ENCODE data around the gene SLC25A39.
"Not testable (repeated sequence)": the region's sequence is repeated elsewhere in the genome, so short reads cannot be mapped to it uniquely, and the experiment has no call there.

SLC25A39 gene, protein sequence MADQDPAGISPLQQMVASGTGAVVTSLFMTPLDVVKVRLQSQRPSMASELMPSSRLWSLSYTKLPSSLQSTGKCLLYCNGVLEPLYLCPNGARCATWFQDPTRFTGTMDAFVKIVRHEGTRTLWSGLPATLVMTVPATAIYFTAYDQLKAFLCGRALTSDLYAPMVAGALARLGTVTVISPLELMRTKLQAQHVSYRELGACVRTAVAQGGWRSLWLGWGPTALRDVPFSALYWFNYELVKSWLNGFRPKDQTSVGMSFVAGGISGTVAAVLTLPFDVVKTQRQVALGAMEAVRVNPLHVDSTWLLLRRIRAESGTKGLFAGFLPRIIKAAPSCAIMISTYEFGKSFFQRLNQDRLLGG

DNA sequence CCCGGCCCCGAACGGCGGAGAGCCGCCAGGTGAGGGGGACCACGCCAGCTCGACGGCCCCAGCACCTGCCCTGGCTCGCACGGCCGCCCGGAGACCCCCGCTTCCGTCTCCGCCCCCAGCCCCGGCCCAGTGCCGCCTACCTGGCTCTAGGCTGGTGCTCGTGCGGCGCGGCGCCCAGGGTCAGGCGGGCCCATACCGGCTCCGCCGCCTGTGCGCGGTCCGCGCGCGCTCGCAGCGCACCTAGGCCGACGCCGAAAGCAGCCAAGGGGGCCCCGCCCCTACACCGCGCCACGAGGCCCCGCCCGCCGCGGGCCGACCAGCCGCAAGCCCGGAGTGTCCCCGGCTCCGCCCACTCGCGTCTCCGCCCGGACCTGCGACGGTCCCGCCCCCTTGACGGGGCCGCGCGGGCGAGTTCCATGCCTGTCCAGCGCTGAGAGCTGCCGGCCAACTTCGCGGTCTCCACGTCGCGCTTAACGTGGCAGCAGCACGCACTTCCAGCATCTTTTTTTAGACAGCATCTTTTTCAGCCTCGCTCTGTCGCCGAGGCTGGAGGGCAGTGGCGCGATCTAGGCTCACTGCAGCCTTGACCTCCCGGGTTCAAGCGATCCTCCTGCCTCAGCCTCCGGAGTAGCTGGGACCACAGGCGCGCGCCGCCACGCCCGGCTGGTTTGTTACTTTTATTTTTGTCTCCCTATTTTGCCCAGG is at the start of gene SLC25A39:
SLC25A39 (minus strand) TSS at position 253 of the 705 bp plus-strand sequence. CDS start 1,261 bp downstream, outside the sequence.
- DNase-seq: peak; percentile 93 to 97

DNA sequence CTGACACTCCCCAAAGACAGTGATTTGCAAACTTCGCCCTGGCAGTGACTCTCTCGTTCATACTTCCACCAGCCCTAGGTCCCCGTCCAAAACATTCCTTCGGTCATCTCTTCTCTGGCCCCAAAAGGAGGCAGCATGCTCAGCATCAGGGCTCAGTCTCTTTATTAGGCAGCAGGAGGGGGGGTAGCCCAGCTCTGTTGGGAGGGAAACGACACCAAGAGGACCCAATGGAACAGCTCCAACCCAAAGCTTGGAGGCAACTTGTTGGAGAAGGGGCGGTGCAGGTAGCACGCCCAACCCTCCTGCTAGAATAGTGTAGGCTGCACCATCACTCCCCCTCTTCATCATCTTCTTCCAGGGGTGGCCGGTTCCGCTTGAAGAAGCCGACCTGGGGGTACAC is 47.4 kb upstream of the SLC25A39 start:
- no peak for DNase-seq

DNA sequence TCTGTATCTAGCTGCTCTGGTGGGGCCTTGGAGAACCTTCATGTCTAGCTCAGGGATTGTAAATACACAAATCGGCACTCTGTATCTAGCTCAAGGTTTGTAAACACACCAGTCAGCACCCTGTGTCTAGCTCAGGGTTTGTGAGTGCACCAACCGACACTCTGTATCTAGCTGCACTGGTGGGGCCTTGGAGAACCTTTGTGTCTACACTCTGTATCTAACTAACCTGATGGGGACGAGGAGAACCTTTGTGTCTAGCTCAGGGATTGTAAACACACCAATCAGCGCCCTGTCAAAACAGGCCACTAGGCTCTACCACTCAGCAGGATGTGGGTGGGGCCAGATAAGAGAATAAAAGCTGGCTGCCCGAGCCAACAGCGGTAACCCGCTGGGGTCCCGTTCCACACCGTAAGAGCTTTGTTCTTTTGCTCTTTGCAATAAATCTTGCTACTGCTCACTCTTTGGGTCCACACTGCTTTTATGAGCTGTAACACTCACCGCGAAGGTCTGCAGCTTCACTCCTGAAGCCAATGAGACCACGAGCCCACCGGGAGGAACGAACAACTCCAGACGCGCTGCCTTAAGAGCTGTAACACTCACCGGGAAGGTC is 44.9 kb upstream of the SLC25A39 start:
- DNase-seq: peak in 1 of 2 donors; percentile 33

DNA sequence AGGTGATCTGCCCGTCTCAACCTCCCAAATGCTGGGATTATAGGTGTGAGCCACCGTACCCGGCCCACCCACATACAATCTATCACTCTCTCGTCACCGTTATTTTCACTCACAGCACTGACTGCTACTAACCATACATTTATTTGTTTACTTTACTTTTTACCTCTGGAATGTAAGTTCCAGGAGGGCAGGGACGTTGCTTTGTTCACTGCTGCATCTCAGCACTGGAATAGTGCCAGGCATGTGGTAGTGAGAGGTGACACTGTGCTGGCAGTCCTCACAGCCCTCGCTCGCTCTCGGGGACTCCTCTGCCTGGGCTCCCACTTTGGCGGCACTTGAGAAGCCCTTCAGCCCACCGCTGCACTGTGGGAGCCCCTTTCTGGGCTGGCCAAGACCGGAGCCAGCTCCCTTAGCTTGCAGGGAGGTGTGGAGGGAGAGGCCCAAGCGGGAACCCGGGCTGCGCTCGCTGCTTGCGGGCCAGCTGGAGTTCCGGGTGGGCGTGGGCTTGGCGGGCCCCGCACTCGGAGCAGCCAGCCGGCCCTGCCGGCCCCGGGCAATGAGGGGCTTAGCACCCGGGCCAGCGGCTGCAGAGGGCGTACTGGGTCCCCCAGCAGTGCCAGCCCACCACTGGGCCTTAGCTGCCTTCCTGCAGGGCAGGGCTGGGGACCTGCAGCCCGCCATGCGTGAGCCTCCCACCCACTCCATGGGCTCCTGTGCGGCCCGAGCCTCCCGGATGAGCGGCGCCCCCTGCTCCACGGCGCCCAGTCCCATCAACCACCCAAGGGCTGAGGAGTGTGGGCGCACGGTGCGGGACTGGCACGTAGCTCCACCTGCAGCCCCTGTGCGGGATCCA is 44.0 kb upstream of the SLC25A39 start:
- DNase-seq: not testable (repeated sequence)

DNA sequence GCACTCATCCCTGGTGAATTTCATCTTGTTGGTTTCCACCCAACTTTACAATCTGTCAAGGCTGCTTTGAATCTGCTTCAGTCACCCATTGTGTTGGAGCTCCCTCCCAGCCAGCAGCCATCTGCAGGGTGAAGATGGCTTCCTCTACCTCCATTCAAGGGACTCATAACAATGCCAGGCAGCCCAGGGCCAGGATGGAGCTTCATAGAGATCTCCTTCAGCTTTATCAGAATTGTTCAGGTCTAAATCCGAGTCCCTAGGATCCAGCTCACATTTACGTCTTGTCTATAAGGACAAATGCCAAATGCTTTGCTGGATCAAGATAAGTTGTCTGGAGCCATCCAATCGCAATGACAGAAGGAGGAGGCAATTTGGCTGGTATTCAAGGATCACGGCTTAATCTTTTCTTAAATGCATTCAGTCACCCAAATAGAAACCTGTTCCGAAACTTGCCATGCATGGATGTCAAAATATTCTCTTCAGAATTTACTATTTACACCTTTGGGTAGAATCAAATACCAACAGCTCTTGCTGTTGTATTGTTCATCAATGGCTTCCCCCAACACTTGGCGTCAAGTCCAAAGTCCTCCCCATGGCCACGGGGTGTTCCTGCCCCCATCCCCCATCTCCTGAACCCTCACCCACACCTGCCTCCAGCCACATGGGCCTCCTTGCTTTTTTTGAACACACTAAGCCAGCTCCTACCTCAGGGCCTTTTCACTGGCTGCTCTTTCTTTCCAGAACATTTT is 42.8 kb upstream of the SLC25A39 start:
- DNase-seq: no peak

DNA sequence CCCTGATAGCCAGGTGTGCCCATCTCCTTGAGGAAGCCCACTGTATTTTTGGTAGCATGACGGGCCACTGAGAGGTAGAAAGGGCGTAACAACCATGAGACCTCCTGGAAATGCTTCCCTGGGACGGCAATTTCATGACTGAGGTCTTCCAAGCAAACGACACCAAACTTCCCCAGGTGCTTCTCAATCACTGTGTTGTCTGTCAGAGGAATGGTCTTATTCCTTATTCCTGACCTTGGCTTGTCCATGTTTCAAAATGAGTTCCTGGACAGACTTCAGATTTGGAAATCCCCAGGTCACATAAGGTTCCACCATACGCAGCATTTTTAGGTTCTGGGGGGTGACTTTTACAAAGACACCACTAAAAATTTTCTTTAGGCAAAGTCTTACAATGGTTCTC is 40.4 kb upstream of the SLC25A39 start:
- DNase-seq: not testable (repeated sequence)

DNA sequence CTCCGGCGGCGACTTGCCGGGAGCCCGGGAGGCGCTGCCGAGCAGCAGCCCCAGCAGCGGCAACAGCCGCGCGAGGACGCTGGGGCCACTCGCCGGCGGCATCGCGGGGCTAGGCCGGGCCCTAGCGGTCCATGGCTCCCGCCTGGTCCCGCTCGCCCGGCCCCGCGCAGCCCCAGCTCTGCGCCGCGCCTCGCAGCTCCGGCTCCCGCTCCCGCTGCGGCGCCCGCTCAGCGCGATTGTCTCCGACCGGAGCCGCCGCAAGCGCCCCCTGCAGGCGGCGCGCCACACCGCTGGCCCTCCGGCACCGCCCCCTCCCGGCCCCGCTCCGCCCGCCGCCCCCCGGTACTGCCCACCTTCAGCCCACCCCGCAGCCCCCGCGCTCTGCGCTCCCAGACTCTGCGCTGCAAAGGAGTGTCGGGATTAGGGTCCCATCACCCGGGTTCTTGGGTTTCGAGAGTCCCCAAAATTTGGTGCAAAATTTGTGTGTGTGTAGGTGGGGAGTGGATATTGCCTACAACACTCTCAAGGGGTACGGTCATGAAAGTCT is 39.1 kb upstream of the SLC25A39 start, which contains the start of gene FAM171A2:
FAM171A2 (minus strand) TSS at position 241 of the 547 bp plus-strand sequence; CDS start at position 102, 139 bp downstream.
- DNase-seq: peak; percentile 58 to 75

DNA sequence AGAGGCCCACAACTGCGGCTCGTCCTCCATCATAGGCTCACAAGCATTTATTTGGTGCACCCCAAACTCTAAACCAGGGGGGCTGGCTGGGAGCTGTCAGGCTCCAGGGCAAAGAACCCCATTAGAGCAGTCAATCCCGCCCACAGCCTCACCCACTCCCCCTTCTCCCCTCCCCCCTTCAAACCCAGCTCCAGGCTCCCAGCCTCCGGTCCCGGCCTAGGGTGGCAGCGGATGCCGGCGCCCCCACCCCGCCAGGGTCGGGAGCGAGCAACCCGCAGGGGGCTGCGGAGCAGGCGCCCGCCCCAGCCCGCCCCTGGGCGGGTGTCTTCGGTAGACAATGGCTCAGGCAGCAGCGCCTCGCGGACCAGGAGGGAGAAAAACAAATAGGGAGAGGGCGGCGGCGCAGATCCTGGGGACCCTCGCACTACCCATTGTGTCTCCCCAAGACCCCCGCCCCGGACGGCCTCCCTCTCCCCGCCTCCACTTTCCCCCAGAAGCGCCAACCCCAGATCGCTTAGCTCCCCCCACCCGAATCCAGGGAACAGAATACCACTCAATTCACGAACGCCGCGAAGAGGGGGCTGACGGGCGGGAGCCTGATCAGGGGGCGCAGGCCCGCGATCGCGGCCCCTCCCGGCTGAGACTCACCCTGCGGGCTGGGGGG is 38.5 kb upstream of the SLC25A39 start:
- DNase-seq: peak in 1 of 2 donors; percentile 15

DNA sequence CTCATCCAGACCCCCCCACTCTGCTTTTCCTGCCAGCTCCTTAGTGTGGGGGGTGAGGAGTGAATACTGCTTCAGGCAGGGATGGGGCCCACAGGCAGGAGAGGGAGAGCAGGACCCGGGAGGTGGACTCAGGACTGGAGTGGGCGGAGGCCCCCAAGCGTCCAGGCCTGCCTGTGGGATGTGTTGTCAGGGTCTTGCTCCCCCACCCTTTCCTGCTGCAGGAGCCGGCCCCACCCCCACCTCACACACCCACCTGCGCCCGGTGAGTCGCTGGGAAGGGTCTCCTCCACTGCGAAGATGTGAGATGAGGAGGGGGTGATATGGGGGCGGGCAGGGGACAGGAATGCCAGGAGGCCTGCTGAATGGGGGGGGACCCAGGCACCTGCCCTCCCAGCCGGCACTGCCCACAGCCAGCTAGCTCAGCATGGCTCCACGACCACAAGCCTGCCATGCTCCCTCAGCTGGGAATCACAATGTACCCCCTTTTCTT is 37.9 kb upstream of the SLC25A39 start:
- no peak for DNase-seq

DNA sequence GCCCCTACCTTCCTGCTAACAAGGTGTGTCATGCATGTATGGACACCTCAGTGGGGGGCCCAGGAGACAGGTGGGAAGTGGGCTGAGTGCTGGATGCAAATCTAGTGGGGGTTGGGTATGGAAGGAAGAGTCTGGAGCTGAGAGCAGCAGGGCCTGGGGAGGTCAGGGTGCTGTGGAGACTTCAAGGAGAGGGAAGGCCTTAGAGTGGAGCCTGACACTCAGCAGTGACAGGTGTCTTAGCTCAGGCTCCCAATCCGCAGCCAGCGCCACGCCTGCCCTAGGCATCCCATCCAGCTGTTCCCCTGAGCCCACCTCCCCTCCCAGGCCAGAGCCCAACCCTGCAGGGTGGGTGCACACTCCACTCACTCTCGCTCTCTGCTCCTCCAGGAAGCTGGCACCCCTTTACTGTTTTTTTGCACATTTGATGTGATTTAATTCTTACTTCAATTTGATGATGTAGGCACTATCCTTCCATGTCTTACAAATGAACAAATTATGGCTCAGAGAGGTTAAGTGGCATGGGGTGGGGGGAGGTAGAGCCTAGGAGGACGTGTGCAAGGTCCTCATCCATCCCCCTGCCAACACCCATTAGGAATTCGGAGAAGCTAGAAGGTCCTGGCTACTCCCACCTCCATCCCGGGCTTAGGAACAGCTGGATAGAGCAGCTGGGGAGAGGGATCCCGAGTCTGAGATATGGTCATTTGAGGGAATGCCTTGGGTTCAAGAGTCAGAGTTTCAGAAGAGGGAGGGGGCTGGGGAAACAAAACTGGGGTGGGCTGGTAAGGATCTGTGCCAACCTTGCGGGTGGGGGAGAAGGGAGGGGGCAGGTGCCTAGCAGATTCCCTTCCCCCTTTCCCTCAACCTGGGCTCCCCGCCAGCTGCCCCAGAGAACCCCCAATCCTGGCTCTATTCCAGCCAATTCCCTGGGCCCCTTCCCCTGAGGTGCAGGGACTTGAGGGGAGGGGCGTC is 37.0 kb upstream of the SLC25A39 start:
- no peak for DNase-seq

DNA sequence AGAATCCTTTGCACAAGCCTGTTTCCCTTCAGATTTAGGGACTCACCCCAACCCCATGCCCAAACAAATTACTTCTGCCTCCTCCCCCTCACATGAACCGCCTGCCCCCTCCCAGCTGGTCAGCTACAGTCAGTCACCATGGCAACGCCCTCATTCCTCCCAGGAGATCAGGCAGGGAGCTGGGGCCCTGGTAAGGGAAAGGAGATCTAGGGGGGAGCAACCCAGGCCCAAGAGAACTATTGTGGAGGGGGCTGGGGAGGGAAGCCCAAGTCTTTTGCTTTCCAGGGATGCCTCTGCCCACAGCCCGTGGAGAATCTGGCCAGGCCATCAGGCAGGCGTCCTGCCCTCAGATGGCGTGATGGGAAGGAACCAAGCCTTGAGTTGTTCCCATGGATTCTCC is 36.2 kb upstream of the SLC25A39 start:
- no peak for DNase-seq

DNA sequence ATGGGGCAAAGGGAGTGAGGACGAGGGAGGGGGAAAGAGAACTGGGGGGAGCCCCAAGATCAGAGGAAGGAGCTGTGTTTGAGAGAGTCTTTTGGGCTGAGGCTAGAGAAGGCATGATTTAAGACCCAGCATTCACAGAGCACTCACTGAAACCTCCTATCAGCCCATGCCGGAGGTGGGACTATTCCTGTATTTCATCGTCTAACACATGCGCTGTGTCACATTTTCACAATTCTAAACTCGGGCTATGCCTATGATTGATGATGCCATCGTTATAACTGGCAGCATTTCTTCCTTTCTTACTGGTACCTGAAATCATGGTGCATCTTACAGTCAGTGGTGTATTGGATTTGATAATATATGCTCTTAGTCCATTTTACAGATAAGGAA is 35.5 kb upstream of the SLC25A39 start:
- DNase-seq: no peak

DNA sequence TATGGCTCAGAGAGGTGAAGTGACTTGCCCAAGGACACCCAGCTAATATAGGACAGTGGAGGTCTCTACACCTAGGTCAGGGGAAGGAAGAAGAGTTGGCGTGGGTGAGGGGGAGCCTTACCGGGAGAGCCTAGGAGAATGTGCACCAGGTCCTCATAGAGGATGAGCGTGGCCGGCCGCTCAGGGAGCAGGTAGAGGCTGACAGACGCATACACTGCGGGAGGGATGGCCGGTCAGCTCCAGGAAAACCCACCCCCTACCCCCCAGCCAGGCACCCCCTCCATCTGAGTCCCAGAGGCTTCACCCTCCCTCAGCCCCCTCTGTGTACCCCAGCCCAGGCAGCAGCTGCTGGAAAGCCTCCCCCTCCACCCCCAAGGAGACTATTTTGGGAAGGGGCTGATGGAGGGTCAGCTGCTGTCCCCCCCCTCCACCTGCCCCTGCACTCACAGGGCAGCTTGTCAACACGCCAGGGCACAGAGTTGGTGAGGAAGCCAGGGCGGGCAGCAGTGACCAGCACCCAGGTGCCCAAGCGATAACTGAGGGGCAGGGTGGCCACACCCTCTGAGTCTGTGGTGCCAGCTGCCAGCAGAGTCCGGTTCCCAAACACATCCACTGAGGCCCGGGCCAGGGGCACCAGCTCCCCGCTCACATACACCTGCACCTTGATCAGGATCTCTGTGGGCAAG is 35.0 kb upstream of the SLC25A39 start:
- DNase-seq: no peak

DNA sequence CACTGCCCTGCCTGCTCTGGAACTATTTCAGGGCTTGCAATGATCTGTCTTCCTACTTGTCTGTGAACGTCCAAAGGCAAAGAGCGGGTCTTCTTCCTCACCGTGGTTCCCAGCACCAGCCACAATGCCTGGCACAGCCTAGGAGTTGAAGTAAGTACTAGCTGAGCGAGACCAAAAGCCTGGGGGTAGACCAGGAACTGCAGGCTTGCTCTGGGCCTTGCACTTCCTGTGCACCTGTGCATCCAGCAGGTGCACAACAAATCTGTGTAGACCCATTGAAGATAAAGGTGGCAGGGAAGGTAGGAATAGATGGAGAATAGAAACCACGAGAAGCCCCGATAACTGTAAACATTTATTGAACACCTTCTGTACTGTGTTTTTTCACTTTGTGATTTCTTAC is 34.4 kb upstream of the SLC25A39 start:
- no peak for DNase-seq

DNA sequence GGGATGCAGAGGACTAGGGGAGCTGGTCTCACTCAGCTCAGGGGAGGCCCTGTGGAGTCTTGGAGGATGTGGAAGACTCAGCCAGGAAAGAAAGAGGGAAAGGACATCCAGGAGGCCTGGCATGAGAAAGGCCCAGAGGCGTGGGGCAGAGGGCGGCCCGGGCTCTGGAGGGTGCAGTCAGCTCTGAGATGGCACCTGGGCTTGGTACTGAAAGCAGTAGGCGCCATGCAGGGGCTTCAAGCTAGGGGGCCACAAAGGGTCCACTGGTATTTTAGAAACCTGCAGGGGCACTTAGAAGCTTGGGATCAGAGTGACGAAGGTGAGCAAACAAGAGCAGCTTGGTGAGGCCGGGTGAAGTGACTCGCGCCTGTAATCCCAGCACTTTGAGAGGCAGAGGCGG is 33.4 kb upstream of the SLC25A39 start:
- no peak for DNase-seq

DNA sequence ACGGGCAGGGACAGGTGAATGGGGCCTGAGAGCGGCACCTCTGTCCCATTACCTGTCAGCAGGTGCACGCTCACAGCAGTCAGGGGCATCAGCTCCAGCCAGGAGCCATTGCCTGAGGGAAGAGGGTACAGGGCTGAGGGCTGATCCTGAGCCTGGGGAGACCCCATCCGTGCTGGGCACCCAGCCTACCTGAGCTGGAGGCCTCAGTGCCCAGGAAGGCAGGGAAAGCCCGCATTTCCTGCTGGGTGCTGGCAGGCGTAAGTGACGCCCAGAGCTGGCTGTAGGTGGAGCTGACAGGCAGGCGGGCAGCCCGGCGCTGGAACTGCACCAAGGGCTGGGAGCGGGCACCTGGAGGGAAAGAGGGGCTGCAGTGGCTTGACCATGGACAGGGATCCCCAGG is 31.6 kb upstream of the SLC25A39 start:
- no peak for DNase-seq

DNA sequence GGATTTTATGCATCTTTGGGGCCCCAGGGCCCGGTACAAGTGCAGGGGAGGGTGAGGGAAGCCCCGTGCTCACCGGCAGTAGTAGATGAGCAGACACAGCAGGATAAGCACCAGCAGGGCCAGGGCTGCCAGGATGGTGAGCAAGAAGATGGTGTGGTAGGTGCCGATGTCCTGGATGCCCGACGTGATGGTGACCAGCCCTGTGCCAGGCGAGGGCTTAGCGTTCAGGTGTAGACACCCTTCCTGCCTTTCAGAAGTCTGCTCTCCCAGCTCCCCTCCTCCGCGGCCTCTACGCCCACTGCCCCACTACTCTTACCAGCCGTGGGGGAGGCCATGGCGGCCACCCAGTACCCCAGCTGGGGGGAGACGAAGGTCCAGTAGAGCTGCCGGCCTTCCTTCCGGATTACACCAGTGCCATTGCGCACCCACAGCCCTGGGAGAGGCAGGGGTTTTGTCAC is 31.0 kb upstream of the SLC25A39 start:
- no peak for DNase-seq

DNA sequence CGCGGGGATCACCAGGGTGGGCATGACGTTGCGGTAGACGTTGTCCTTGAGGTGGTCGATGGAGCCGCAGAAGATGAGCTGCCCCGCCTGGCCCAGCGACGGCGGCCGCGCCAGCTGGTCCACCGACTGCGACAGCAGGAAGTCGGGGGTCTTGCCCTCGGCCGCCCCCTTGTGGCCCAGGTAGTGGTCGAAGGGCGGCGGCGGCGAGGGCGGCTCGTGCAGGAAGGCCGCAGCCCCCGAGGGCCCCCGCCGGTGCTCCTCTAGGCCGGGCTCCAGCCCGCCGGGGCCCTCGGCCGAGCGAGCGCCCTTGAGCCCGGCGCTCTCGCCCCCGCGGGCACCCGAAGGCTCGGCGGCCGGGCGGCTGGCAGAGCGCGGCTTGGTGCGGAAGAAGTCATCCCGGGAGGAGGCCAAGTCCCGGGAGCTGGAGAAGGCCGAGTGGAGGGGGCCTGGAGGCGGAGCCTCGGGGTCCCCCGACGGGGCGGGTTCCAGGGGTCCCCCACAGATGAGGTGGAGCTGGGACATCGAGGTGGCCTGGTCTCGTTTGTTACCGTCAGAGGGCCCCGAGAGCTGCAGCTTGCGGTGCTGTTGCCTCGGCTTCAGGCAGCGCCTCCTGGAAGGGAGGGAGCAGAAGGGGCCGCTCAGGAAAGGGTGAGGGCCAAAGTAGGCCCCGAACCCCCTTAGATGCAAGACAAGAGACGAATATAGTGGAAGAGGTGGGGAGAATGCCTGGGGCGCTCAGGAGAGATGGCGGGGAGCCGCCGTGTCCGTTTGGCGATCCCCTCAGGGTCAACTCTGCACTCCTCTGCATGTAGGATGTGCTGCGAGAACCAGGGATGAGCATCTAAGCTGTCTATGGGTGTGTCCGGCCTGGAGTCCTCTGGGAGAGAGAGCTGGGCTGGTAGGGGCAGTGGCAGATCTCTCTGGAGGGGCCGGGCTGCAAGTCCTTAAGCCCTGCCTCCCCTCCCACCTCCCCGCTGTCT is 30.2 kb upstream of the SLC25A39 start:
- peak; percentile 46 to 66 for DNase-seq

Data from CD4-positive, alpha-beta T cell treated with Interferon alpha-2 for 1 hour (primary cell).